Rectal smooth muscle tissue (tissue), 1 donor: Measurements from ENCODE around the gene COL4A3.

Experiments used
- H3K27ac ChIP-seq: one replicate; pipeline ENCODE4 v1.7.0; 2013; ENCODE audit warnings: low read depth, low read length, inconsistent platforms
- H3K27me3 ChIP-seq: one replicate; pipeline ENCODE4 v1.7.0; 2013; ENCODE audit warnings: low read length; ENCODE audit not compliant: control insufficient read depth, insufficient read depth
- H3K36me3 ChIP-seq: one replicate; pipeline ENCODE4 v1.7.0; 2013; ENCODE audit warnings: low read length; ENCODE audit not compliant: control insufficient read depth, insufficient read depth
- H3K4me1 ChIP-seq: one replicate; pipeline ENCODE4 v1.7.0; 2013; ENCODE audit warnings: low read length; ENCODE audit not compliant: control insufficient read depth, insufficient read depth
- H3K4me3 ChIP-seq: one replicate; pipeline ENCODE4 v1.7.0; 2013; ENCODE audit warnings: low read length
- H3K9ac ChIP-seq: one replicate; pipeline ENCODE4 v1.7.0; 2013; ENCODE audit warnings: low read length

Gene COL4A3

DNA sequence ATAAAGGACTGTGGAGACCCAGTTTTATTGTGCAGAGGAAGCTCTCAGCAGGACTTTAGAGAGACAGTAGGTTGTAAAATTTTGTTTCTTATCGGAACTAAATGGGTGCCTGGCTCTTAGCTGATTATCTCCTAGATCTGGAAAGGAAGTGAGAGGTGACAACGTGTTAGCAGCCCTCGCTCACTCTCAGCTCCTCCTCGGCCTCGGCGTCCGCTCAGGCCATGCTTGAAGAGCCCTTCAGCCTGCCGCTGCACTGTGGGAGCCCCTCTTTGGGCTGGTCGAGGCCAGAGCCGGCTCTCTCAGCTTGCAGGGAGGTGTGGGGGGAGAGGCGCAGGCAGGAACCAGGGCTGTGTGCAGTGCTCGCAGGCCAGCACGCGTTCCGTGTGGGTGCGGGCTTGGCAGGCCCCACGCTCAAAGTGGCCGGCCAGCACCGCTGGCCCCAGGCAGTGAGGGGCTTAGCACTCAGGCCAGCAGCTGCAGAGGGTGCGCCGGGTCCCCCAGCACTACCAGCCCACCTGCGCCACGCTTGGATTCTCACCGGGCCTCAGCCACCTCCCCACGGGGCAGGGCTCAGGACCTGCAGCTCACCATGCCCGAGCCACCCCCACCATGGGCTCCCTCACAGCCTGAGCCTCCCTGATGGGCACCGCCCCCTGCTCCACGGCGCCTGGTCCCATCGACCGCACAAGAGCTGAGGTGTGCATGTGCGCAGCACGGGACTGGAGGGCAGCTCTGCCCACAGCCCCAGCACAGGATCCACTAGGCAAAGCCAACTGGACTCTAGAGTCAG, 156.1 kb downstream of the COL4A3 start:
- Histone ChIP-seq H3K4me3 (no peak overlapping the region), H3K9ac (no peak overlapping the region), H3K27ac (no peak overlapping the region), H3K36me3 (no peaks in the 10 kb centered on the region), H3K4me1 (peaks cover 3% of the 10 kb centered on the region), H3K27me3 (no peaks in the 10 kb centered on the region)

- Histone ChIP-seq H3K9ac (no peak overlapping the region), H3K36me3 (no peaks in the 10 kb centered on the region), H3K27me3 (no peaks in the 10 kb centered on the region)
Observed at GRCh38 chr2:227322530-227323205, 158.2 kb downstream of the COL4A3 start.

DNA sequence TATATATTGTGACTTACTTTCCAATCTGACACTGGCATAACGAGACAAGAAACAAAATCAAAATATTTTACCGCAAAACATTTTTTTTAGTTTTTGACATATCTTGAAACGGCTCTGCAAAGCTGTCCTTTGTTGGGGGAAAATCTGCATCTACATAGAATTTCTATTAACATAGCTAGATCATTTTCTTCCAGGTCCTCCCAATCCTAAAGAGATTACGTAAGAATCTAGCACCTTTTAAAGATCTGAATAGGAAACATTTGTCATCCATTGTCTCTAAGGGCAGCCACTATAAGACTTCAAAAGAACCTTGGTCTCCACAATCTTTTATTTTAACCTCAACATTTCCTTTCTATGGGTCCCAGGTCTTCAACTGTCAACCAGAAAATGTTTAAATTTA, 159.4 kb downstream of the COL4A3 start:
- H3K27me3 ChIP-seq: no peaks in the 10 kb centered on the region
- H3K9ac ChIP-seq: no peak overlapping the region
- H3K4me1 ChIP-seq: peaks cover 3% of the 10 kb centered on the region
- H3K36me3 ChIP-seq: no peaks in the 10 kb centered on the region
- no peak overlapping the region for H3K27ac ChIP-seq
- no peak overlapping the region for H3K4me3 ChIP-seq

More at GRCh38 chr2:227322530-227323205, 158.2 kb downstream of the COL4A3 start:
- Histone ChIP-seq H3K27ac (no peak overlapping the region), H3K4me3 (no peak overlapping the region), H3K4me1 (peaks cover 3% of the 10 kb centered on the region)

- Histone ChIP-seq H3K4me1 (peaks cover 3% of the 10 kb centered on the region), H3K36me3 (no peaks in the 10 kb centered on the region), H3K4me3 (peak overlapping the region; percentile 82), H3K9ac (peak overlapping the region; percentile 8), H3K27ac (peak overlapping the region; percentile 67), H3K27me3 (no peaks in the 10 kb centered on the region)
Observed at GRCh38 chr2:227324642-227324994, 160.2 kb downstream of the COL4A3 start.

GRCh38 chr2:227324995-227325838, 160.8 kb downstream of the COL4A3 start, which contains the start of gene MFF:
Gene MFF, plus strand, starts transcription at chr2:227325251. Its CDS starts 5,415 bp downstream, at chr2:227330666.
- H3K4me1 ChIP-seq: peaks cover 3% of the 10 kb centered on the region
- H3K36me3 ChIP-seq: no peaks in the 10 kb centered on the region
- H3K27me3 ChIP-seq: no peaks in the 10 kb centered on the region
- H3K4me3 ChIP-seq: peak within 1 kb of the TSS; percentile 82
- H3K27ac ChIP-seq: peak within 1 kb of the TSS; percentile 79
- peak within 1 kb of the TSS; percentile 70 for H3K9ac ChIP-seq

GRCh38 chr2:227325839-227326195, 161.4 kb downstream of the COL4A3 start:
- H3K36me3 ChIP-seq: no peaks in the 10 kb centered on the region
- no peaks in the 10 kb centered on the region for H3K27me3 ChIP-seq
- peak overlapping the region; percentile 70 for H3K9ac ChIP-seq
- H3K4me3 ChIP-seq: peak overlapping the region; percentile 82
- peaks cover 3% of the 10 kb centered on the region for H3K4me1 ChIP-seq
- H3K27ac ChIP-seq: peak overlapping the region; percentile 79

DNA sequence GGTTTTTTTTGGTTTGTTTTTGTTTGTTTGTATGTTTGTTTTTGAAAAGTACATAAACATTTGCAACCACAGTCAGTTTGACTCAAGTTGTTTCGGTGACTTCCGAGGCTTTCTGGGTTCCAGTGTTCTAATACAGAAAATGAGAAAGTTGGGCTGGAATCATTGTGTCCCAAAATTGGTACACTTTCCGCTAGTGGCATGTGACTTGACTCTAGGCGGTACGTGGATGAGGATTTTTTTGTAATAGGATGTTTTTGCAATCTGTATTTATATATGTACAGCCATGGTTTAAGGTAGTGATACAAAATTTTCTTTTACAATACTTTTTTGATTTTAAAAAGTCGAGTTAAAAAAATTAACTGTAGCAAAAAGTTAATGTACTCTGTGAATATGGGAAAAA, 162.4 kb downstream of the COL4A3 start:
- H3K27ac ChIP-seq: no peak overlapping the region
- H3K9ac ChIP-seq: no peak overlapping the region
- peaks cover 3% of the 10 kb centered on the region for H3K4me1 ChIP-seq
- H3K36me3 ChIP-seq: no peaks in the 10 kb centered on the region
- no peaks in the 10 kb centered on the region for H3K27me3 ChIP-seq
- H3K4me3 ChIP-seq: no peak overlapping the region

DNA sequence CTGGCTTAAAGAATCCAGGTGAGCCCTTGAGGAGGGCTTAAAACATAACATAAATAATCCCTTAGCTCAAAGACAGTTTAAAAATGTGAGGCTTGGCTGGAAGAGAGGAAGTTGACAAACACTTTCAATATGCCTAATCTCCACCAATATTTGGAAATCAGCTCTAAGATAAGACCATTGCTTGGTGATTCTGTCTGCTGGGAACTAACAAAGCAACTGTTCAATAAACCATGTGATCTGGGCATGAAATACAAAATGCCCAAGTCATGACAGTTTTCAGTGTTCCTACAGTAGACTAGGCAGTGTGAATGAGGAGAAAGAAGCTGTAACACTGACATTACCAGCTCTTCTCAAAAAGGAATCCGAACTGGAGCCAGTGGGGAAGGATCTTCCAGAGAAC, 171.3 kb downstream of the COL4A3 start:
- Histone ChIP-seq H3K27ac (no peak overlapping the region), H3K36me3 (peaks cover 8% of the 10 kb centered on the region), H3K9ac (no peak overlapping the region), H3K4me3 (no peak overlapping the region), H3K27me3 (no peaks in the 10 kb centered on the region), H3K4me1 (no peaks in the 10 kb centered on the region)

DNA sequence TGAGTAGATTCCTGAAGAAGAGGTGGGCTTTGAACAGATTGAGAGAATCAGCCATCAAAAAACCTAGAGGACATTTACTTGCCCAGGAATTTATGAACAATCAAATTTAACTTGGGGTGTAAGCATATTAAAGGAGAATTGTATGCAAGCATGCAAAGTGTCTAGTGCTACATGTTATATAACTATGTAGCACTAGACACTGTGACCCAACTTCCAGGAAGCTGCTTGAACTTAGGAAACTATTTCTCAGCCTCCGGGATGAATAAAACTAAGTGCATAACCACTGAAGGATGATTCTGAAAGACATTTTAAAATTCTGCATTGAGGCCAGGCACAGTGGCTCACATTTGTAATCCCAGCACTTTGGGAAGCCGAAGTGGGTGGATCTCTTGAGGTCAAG, 173.0 kb downstream of the COL4A3 start:
- no peak overlapping the region for H3K27ac ChIP-seq

DNA sequence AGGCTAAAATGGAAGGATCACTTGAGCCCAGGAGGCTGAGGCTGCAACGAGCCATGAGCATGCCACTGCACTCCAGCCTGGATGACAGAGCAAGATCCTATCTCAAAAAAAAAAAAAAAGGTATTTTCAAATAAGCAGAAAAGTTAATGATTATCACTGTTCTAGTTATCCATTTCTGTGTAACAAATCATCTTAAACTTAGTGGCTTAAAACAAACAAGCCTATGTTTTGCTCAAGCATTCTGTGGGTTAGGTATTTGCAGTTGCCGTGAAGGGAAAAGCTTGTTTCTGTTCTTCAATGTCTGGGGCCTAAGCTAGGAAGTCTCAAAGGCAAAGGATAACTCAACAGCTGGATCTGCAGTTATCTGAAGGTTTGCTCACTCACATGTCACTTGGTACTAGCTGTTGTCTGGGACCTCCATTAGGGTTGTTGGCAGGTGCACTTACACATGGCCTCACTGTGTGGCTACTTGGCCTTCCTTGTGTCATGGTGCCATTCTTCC, 174.7 kb downstream of the COL4A3 start:
- Histone ChIP-seq H3K36me3 (peaks cover 8% of the 10 kb centered on the region), H3K27me3 (no peaks in the 10 kb centered on the region), H3K4me1 (no peaks in the 10 kb centered on the region), H3K4me3 (no peak overlapping the region), H3K9ac (no peak overlapping the region), H3K27ac (no peak overlapping the region)

More for the DNA sequence above, 173.0 kb downstream of the COL4A3 start:
- H3K36me3 ChIP-seq: peaks cover 8% of the 10 kb centered on the region
- H3K9ac ChIP-seq: no peak overlapping the region
- H3K27me3 ChIP-seq: no peaks in the 10 kb centered on the region
- no peak overlapping the region for H3K4me3 ChIP-seq
- no peaks in the 10 kb centered on the region for H3K4me1 ChIP-seq

DNA sequence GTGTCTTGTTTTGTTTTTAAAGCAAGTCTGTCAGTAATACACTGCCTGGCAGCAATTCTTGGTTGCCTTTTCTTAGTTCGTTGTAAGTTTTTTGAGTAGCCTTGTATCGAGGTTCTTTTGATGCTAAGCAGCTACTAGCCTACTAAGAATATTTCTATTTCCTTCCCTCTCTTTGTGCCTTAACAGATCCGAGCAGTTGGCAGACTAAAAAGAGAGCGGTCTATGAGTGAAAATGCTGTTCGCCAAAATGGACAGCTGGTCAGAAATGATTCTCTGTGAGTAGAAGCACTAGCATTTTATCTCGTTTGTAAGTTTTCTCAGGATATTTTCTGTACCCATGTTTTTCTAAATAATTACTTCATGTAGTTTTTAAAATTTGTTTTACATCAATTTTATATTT, 175.7 kb downstream of the COL4A3 start:
- H3K27ac ChIP-seq: no peak overlapping the region
- H3K9ac ChIP-seq: no peak overlapping the region
- H3K36me3 ChIP-seq: peaks cover 5% of the 10 kb centered on the region
- H3K4me1 ChIP-seq: no peaks in the 10 kb centered on the region
- no peak overlapping the region for H3K4me3 ChIP-seq
- H3K27me3 ChIP-seq: no peaks in the 10 kb centered on the region

GRCh38 chr2:227341553-227341952, 177.1 kb downstream of the COL4A3 start:
- Histone ChIP-seq H3K36me3 (peaks cover 2% of the 10 kb centered on the region), H3K4me1 (no peaks in the 10 kb centered on the region), H3K4me3 (no peak overlapping the region), H3K9ac (no peak overlapping the region), H3K27me3 (no peaks in the 10 kb centered on the region), H3K27ac (no peak overlapping the region)
